Measurements from ENCODE around the gene GABRB1.

- TF ChIP-seq EZH2phosphoT487 (IDR thresholded peaks at IDR 0.05; ENCODE audit: insufficient read depth, low read depth) = no peak
- TF ChIP-seq EZH2 (IDR thresholded peaks at IDR 0.05; ENCODE audit: insufficient read depth, poor library complexity, severe bottlenecking) = no peak
These were observed 434.9 kb downstream of the GABRB1 start for GRCh38 chr4:47466056-47466785.
